ENCODE measurements around the gene GDPD4.

- TF ChIP-seq CTCF (IDR thresholded peaks at IDR 0.05; ENCODE audit: low read depth, low read length, missing input control) (no peak), REST (IDR thresholded peaks at IDR 0.05) (no peak), FOXA1 (IDR thresholded peaks at IDR 0.05) (no peak), GABPA (IDR thresholded peaks at IDR 0.05 in 1 of 2, conservative IDR thresholded peaks at IDR 0.05 in 1 of 2) (no peak), RAD21 (IDR thresholded peaks at IDR 0.05) (no peak), MAX (IDR thresholded peaks at IDR 0.05) (no peak), TAF1 (conservative IDR thresholded peaks at IDR 0.05) (no peak), SP1 (IDR thresholded peaks at IDR 0.05) (no peak), ZBTB33 (IDR thresholded peaks at IDR 0.05) (no peak)
These were observed 84.3 kb downstream of the GDPD4 start for GRCh38 chr11:77217156-77217555.

Measured in liver (tissue), 3 donors.